ENCODE results near the gene FGFR2.

The FGFR2 gene

GRCh38 chr10:121460733-121461132 lies 137.5 kb downstream of the FGFR2 start:
- no peak for TF ChIP-seq REST (IDR thresholded peaks at IDR 0.05; ENCODE audit: low read depth)
- TF ChIP-seq YY1 (IDR thresholded peaks at IDR 0.05; ENCODE audit: low read depth) = no peak
- TF ChIP-seq NFIC (IDR thresholded peaks at IDR 0.05) = no peak
- TF ChIP-seq TEAD4 (IDR thresholded peaks at IDR 0.05) = no peak
- TF ChIP-seq, protein P1, sequence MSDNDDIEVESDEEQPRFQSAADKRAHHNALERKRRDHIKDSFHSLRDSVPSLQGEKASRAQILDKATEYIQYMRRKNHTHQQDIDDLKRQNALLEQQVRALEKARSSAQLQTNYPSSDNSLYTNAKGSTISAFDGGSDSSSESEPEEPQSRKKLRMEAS (IDR thresholded peaks at IDR 0.05) = no peak
- TF ChIP-seq ZBTB7A (IDR thresholded peaks at IDR 0.05; ENCODE audit: low read depth) = no peak
- no peak for TF ChIP-seq RAD21 (IDR thresholded peaks at IDR 0.05; ENCODE audit: low read depth)
- no peak for TF ChIP-seq TCF12 (IDR thresholded peaks at IDR 0.05; ENCODE audit: low read depth)

DNA sequence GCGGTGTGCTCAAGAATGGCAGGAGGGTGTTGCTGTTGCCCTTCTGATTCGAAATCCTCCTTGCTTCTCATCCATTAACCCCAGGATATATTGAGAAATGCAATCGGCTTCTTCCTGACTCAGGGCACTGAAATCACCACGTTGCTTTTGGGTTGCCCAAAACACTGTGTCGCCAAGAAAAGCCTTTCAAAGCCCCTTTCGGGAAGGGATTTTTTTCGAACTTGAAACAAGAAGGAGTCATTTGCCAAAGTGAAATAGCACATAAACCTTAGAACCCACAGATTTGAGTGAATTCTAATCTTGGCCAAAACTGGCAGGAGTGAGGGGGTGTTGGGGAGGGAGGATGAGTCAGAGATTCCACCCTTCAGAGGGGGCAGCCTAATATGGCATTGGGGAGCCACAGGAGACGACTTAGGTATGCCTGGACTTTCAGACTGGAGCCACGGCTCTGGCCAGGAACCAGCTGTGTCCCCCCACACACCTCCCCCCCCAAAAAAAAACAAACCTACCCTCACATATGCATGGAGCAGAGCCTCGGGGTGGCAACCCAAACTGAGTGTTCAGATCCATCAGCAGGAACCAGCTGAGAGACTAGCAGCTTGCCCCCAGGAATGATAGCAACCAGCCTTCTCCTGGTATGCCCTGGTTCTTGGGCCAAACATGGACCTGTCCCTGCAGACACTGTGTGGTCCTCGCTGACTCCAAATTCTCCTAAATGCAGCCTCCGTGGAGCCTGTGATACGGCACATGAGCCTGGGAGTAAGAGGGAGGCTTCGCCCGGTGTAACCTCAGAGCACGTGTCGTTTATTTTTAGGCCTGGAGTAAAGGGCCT lies 138.4 kb downstream of the FGFR2 start:
- TF ChIP-seq EP300 (IDR thresholded peaks at IDR 0.05; ENCODE audit: borderline replicate concordance) (peak; percentile 95), YY1 (IDR thresholded peaks at IDR 0.05; ENCODE audit: low read depth) (no peak), CEBPB (IDR thresholded peaks at IDR 0.05) (peak; percentile 46), TAF1 (IDR thresholded peaks at IDR 0.05; ENCODE audit: low read depth) (no peak), ZBTB7A (IDR thresholded peaks at IDR 0.05; ENCODE audit: low read depth) (peak; percentile 56; the same call in 1 of the 2 replicates), TCF12 (IDR thresholded peaks at IDR 0.05; ENCODE audit: low read depth) (peak; percentile 94), CREB1 (IDR thresholded peaks at IDR 0.05; ENCODE audit: low read depth) (peak; percentile 11; the same call in 1 of the 2 replicates), FOXM1 (IDR thresholded peaks at IDR 0.05; ENCODE audit: borderline replicate concordance, low read depth) (peak; percentile 82), TEAD4 (IDR thresholded peaks at IDR 0.05) (peak; percentile 97), RAD21 (IDR thresholded peaks at IDR 0.05; ENCODE audit: low read depth) (peak; percentile 17; the same call in 1 of the 2 replicates), EGR1 (IDR thresholded peaks at IDR 0.05) (peak; percentile 83), NFIC (IDR thresholded peaks at IDR 0.05) (peak; percentile 91), REST (IDR thresholded peaks at IDR 0.05; ENCODE audit: low read depth) (no peak)
- TF ChIP-seq, protein P1 (IDR thresholded peaks at IDR 0.05) = 0 out of 2 replicates have a peak, but pooled peaks have one; percentile 1
- TF ChIP-seq, protein P2, sequence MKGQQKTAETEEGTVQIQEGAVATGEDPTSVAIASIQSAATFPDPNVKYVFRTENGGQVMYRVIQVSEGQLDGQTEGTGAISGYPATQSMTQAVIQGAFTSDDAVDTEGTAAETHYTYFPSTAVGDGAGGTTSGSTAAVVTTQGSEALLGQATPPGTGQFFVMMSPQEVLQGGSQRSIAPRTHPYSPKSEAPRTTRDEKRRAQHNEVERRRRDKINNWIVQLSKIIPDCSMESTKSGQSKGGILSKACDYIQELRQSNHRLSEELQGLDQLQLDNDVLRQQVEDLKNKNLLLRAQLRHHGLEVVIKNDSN (IDR thresholded peaks at IDR 0.05) = no peak

GRCh38 chr10:121459279-121459621 lies 139.0 kb downstream of the FGFR2 start:
- TF ChIP-seq YY1 (IDR thresholded peaks at IDR 0.05; ENCODE audit: low read depth) = no peak
- TF ChIP-seq, protein P1 (IDR thresholded peaks at IDR 0.05) = peak; percentile 26; the same call in 1 of the 2 replicates

DNA sequence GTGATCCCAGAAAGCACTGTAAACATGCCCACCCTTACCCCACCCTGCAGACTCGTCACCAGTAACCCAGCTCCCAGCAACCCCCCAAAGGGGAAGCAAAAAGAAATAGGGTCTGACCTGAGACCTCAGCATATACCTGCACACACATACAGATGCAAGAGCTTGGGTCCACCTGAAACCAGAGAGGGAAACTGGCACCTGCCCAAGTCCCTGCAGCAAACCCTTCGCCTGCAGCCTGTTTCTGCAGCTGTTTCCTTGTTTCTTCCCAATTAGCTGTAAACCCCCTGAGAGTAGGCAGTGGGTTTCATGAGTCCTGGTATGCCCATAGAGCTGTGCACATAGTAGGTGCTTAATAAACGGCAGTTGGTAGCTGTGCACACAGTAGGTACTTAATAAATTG lies 140.5 kb downstream of the FGFR2 start:
- TF ChIP-seq, protein P1 (IDR thresholded peaks at IDR 0.05) = no peak
- peak; percentile 29; the same call in 1 of the 2 replicates for TF ChIP-seq NFIC (IDR thresholded peaks at IDR 0.05)

GRCh38 chr10:121455377-121455776 lies 142.9 kb downstream of the FGFR2 start:
- TF ChIP-seq, protein P2 (IDR thresholded peaks at IDR 0.05) = no peak
- no peak for TF ChIP-seq RAD21 (IDR thresholded peaks at IDR 0.05; ENCODE audit: low read depth)
- no peak for TF ChIP-seq YY1 (IDR thresholded peaks at IDR 0.05; ENCODE audit: low read depth)
- no peak for TF ChIP-seq TCF12 (IDR thresholded peaks at IDR 0.05; ENCODE audit: low read depth)
- no peak for TF ChIP-seq CEBPB (IDR thresholded peaks at IDR 0.05)
- TF ChIP-seq EP300 (IDR thresholded peaks at IDR 0.05; ENCODE audit: borderline replicate concordance) = no peak
- no peak for TF ChIP-seq CREB1 (IDR thresholded peaks at IDR 0.05; ENCODE audit: low read depth)
- TF ChIP-seq FOXM1 (IDR thresholded peaks at IDR 0.05; ENCODE audit: borderline replicate concordance, low read depth) = no peak

GRCh38 chr10:121454781-121455180 lies 143.5 kb downstream of the FGFR2 start:
- TF ChIP-seq CREB1 (IDR thresholded peaks at IDR 0.05; ENCODE audit: low read depth) (no peak), TEAD4 (IDR thresholded peaks at IDR 0.05) (no peak), TAF1 (IDR thresholded peaks at IDR 0.05; ENCODE audit: low read depth) (no peak), EGR1 (IDR thresholded peaks at IDR 0.05) (no peak), EP300 (IDR thresholded peaks at IDR 0.05; ENCODE audit: borderline replicate concordance) (no peak), TCF12 (IDR thresholded peaks at IDR 0.05; ENCODE audit: low read depth) (no peak), YY1 (IDR thresholded peaks at IDR 0.05; ENCODE audit: low read depth) (no peak), REST (IDR thresholded peaks at IDR 0.05; ENCODE audit: low read depth) (no peak), NFIC (IDR thresholded peaks at IDR 0.05) (no peak), RAD21 (IDR thresholded peaks at IDR 0.05; ENCODE audit: low read depth) (no peak), CEBPB (IDR thresholded peaks at IDR 0.05) (no peak), ZBTB7A (IDR thresholded peaks at IDR 0.05; ENCODE audit: low read depth) (no peak), FOXM1 (IDR thresholded peaks at IDR 0.05; ENCODE audit: borderline replicate concordance, low read depth) (no peak)
- TF ChIP-seq, protein P2 (IDR thresholded peaks at IDR 0.05) = no peak
- TF ChIP-seq, protein P1 (IDR thresholded peaks at IDR 0.05) = no peak

Data from Ishikawa (cell line).